Prostate gland (tissue), 2 donors: ENCODE data around the gene CXXC1. TPM values are rescaled to one million over a fixed set of nuclear protein-coding genes. Genes with fewer than 3 reads are reported as not detected.

Source experiments
- DNase-seq: peaks from one replicate; pipeline ENCODE4 v3.0.0-alpha.2; 2019; ENCODE audit warnings: low spot score
- H3K27ac ChIP-seq, 2 donors: fragments of 200-600 bp; sonication (generic); 2 replicates each; pipeline ENCODE4 v1.5.1; 2017 to 2019
- H3K27me3 ChIP-seq: fragments of 200-600 bp; sonication (generic); replicated peaks from 2 replicates; pipeline ENCODE4 v1.5.1; 2019; ENCODE audit not compliant: insufficient read depth
- H3K36me3 ChIP-seq, 2 donors: fragments of 200-600 bp; sonication (generic); 1 replicate in 1 of 2; 2 replicates in 1 of 2; pipeline versions ENCODE4 v1.5.1 to v1.8.1; 2017 to 2019
- H3K4me1 ChIP-seq: fragments of 200-600 bp; sonication (generic); replicated peaks from 2 replicates; pipeline ENCODE4 v1.5.1; 2019
- H3K4me3 ChIP-seq, 2 donors: fragments of 200-600 bp; sonication (generic); 2 replicates each; pipeline ENCODE4 v1.5.1; 2017 to 2019
- H3K9me3 ChIP-seq: fragments of 200-600 bp; sonication (generic); 2 replicates; pipeline ENCODE4 v1.5.1; 2017
- POLR2A ChIP-seq: fragments of 450-650 bp; IDR thresholded peaks from one replicate; pipeline ENCODE4 v1.6.1; 2016; ENCODE audit warnings: antibody characterized with exemption, mild to moderate bottlenecking
- POLR2AphosphoS5 ChIP-seq: sonication (generic); formaldehyde crosslinking; IDR thresholded peaks from one replicate; pipeline ENCODE4 v1.6.1; 2017; ENCODE audit warnings: antibody characterized with exemption
- WGBS: methylation state at CpG from one replicate; pipeline ENCODE4 v1.1.5; 2018; 5-methylcytosine and 5-hydroxymethylcytosine counted together
- intact Hi-C: fragments of 100-400 bp; cut with DNase I; formaldehyde crosslinking; loops from one replicate; pipeline ENCODE4 v1.14.2; 2022
- total RNA-seq, 2 donors: library from RNA; depleted of rRNA; stranded (reverse); fragments of >200 nt; gene quantifications; one replicate each; pipeline ENCODE4 v1.1.0, GENCODE V29; 2016
- TF ChIP-seq, protein P1 (sequence below), 4 experiments: fragments of 200-600 bp in 2 of 4; fragments of 450-650 bp in 2 of 4; sonication (generic) in 2 of 4; IDR thresholded peaks; 1 replicate in 3 of 4; 2 replicates in 1 of 4; pipeline ENCODE4 v1.5.1; 2016 to 2019; ENCODE audit warnings: antibody characterized with exemption in 4 of 4, mild to moderate bottlenecking in 2 of 4, moderate library complexity in 2 of 4

The CXXC1 gene
- total RNA-seq, 2 donors from 2014 or later: 61.9 to 87.4 TPM

- Histone ChIP-seq H3K9me3 (no peaks in the 10 kb centered on the region), H3K4me1 (peaks cover 11% of the 10 kb centered on the region), H3K36me3 (peaks cover 0 to 3% of the 10 kb centered on the region in 2 donors), H3K4me3 (no peak overlapping the region), H3K27me3 (no peaks in the 10 kb centered on the region), H3K27ac (no peak overlapping the region)
- intact Hi-C loops: loop anchor here (10.0 kb wide), 5 partner anchors 280 to 790 kb away; partner anchors contain the start of genes ACAA2, MAPK4, ME2 and RPL17
- no peak for TF ChIP-seq POLR2A
- TF ChIP-seq, protein P1, sequence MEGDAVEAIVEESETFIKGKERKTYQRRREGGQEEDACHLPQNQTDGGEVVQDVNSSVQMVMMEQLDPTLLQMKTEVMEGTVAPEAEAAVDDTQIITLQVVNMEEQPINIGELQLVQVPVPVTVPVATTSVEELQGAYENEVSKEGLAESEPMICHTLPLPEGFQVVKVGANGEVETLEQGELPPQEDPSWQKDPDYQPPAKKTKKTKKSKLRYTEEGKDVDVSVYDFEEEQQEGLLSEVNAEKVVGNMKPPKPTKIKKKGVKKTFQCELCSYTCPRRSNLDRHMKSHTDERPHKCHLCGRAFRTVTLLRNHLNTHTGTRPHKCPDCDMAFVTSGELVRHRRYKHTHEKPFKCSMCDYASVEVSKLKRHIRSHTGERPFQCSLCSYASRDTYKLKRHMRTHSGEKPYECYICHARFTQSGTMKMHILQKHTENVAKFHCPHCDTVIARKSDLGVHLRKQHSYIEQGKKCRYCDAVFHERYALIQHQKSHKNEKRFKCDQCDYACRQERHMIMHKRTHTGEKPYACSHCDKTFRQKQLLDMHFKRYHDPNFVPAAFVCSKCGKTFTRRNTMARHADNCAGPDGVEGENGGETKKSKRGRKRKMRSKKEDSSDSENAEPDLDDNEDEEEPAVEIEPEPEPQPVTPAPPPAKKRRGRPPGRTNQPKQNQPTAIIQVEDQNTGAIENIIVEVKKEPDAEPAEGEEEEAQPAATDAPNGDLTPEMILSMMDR (IDR thresholded peaks at IDR 0.05): no peak
- TF ChIP-seq POLR2AphosphoS5: no peak
- DNase-seq: no peak
- WGBS: 93% methylated on average over 15 of the region's 15 CpGs
Observed at GRCh38 chr18:50284255-50284885, 3.1 kb downstream of the CXXC1 start.

GRCh38 chr18:50283469-50284209 is 3.9 kb downstream of the CXXC1 start:
- intact Hi-C loops: loop anchor here (10.0 kb wide), 5 partner anchors 281 to 789 kb away; partner anchors contain the start of genes ACAA2, MAPK4, ME2 and RPL17

GRCh38 chr18:50282521-50283335 is 4.8 kb downstream of the CXXC1 start:
- H3K27ac ChIP-seq: no peak overlapping the region
- no peaks in the 10 kb centered on the region for H3K9me3 ChIP-seq
- H3K4me1 ChIP-seq: peaks cover 11% of the 10 kb centered on the region
- 92% methylated on average over 42 of the region's 42 CpGs for WGBS
- DNase-seq: no peak
- H3K27me3 ChIP-seq: no peaks in the 10 kb centered on the region
- TF ChIP-seq, protein P1 (IDR thresholded peaks at IDR 0.05): no peak
- TF ChIP-seq POLR2A: no peak
- TF ChIP-seq POLR2AphosphoS5: no peak
- intact Hi-C loops: loop anchor here (10.0 kb wide), 5 partner anchors 282 to 788 kb away; partner anchors contain the start of genes ACAA2, MAPK4, ME2 and RPL17
- peaks cover 0 to 3% of the 10 kb centered on the region in 2 donors for H3K36me3 ChIP-seq
- H3K4me3 ChIP-seq: no peak overlapping the region

More at GRCh38 chr18:50283469-50284209, 3.9 kb downstream of the CXXC1 start:
- H3K27me3 ChIP-seq: no peaks in the 10 kb centered on the region
- DNase-seq: no peak
- H3K36me3 ChIP-seq: peaks cover 0 to 3% of the 10 kb centered on the region in 2 donors
- TF ChIP-seq POLR2A: no peak
- TF ChIP-seq POLR2AphosphoS5: no peak
- TF ChIP-seq, protein P1 (IDR thresholded peaks at IDR 0.05): no peak
- no peak overlapping the region for H3K4me3 ChIP-seq
- peaks cover 11% of the 10 kb centered on the region for H3K4me1 ChIP-seq
- no peak overlapping the region for H3K27ac ChIP-seq
- 93% methylated on average over 29 of the region's 29 CpGs for WGBS
- H3K9me3 ChIP-seq: no peaks in the 10 kb centered on the region

DNA sequence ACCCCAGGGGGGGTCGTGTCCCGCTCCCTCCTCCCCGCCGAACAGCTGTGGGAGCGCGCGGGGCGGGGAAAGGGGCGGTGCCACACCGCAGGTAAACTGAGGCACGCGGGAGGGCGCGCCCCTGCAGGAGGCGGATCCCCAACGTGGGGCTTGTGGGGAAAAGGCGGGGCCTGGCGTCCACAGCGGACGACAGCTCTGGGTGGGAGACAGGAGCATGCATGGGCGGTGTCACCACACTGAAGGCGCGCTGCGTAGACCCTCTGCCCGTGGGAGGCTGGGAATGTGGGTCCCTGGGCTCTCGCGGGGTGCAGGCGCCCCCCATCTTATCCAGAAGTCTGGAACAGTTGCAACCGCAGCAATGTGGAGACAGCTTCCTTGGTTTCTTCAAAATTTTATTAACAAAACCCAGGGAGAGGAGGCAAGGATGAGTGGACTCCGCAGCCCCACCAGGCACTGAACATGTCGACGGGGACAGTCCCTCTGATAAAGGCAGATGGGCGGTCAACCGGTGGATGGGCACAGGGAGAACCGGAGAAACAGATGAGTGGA is 5.4 kb downstream of the CXXC1 start:
- Histone ChIP-seq H3K27ac (peak overlapping the region; percentile 89 to 93), H3K4me3 (peak overlapping the region; percentile 52 to 95), H3K9me3 (no peaks in the 10 kb centered on the region), H3K36me3 (peaks cover 0 to 3% of the 10 kb centered on the region in 2 donors), H3K27me3 (no peaks in the 10 kb centered on the region), H3K4me1 (peaks cover 11% of the 10 kb centered on the region)
- intact Hi-C loops: loop anchor here (10.0 kb wide), 5 partner anchors 283 to 787 kb away; partner anchors contain the start of genes ACAA2, MAPK4, ME2 and RPL17
- TF ChIP-seq, protein P1 (IDR thresholded peaks at IDR 0.05): no peak
- WGBS: 55% methylated on average over 22 of the region's 35 CpGs
- no peak for DNase-seq
